DMS153 treated with DMSO at 0.1 percent for 48 hours (cell line): ENCODE measurements around the gene NOS1AP.
A peak's percentile ranks its signal among the peaks of the same experiment; 100 is the strongest.

Experiments used
- DNase-seq: peaks from one replicate; lab custom pipeline; 2025; ENCODE audit not compliant: unreplicated experiment; lab: John Stamatoyannopoulos, UW

The NOS1AP gene

GRCh38 chr1:162214202-162214601, 144.7 kb downstream of the NOS1AP start:
- DNase-seq = no peak

- peak; percentile 26 for DNase-seq
Measured at GRCh38 chr1:162215902-162216301, 146.4 kb downstream of the NOS1AP start.

- DNase-seq = no peak
Measured at GRCh38 chr1:162216604-162217003, 147.1 kb downstream of the NOS1AP start.

- no peak for DNase-seq
Measured at GRCh38 chr1:162217706-162218105, 148.2 kb downstream of the NOS1AP start.

GRCh38 chr1:162218546-162218945, 149.1 kb downstream of the NOS1AP start:
- DNase-seq = no peak

- peak; percentile 35 for DNase-seq
Measured at GRCh38 chr1:162218975-162219374, 149.5 kb downstream of the NOS1AP start.

- DNase-seq = no peak
Measured at GRCh38 chr1:162219461-162219860, 150.0 kb downstream of the NOS1AP start.

GRCh38 chr1:162220009-162220539, 150.6 kb downstream of the NOS1AP start:
- DNase-seq = no peak

- peak; percentile 25 for DNase-seq
Measured at GRCh38 chr1:162222014-162222413, 152.5 kb downstream of the NOS1AP start.

GRCh38 chr1:162222730-162223129, 153.2 kb downstream of the NOS1AP start:
- DNase-seq = no peak

GRCh38 chr1:162223488-162223887, 154.0 kb downstream of the NOS1AP start:
- no peak for DNase-seq

GRCh38 chr1:162224267-162224666, 154.8 kb downstream of the NOS1AP start:
- no peak for DNase-seq

- DNase-seq = no peak
Measured at GRCh38 chr1:162228586-162228985, 159.1 kb downstream of the NOS1AP start.

- no peak for DNase-seq
Measured at GRCh38 chr1:162229549-162229948, 160.1 kb downstream of the NOS1AP start.

- DNase-seq = peak; percentile 97
Measured at GRCh38 chr1:162230096-162230495, 160.6 kb downstream of the NOS1AP start.

- no peak for DNase-seq
Measured at GRCh38 chr1:162230517-162230916, 161.0 kb downstream of the NOS1AP start.

- no peak for DNase-seq
Measured at GRCh38 chr1:162232034-162232711, 162.7 kb downstream of the NOS1AP start.

- DNase-seq = no peak
Measured at GRCh38 chr1:162233066-162233465, 163.6 kb downstream of the NOS1AP start.

- DNase-seq = no peak
Measured at GRCh38 chr1:162233937-162234336, 164.4 kb downstream of the NOS1AP start.

- no peak for DNase-seq
Measured at GRCh38 chr1:162234571-162234970, 165.1 kb downstream of the NOS1AP start.

GRCh38 chr1:162235241-162235800, 165.8 kb downstream of the NOS1AP start:
- no peak for DNase-seq

- DNase-seq = no peak
Measured at GRCh38 chr1:162236201-162236600, 166.7 kb downstream of the NOS1AP start.

GRCh38 chr1:162236618-162237017, 167.1 kb downstream of the NOS1AP start:
- DNase-seq = no peak
